Measurements from ENCODE around the gene MAPK7.
"Not testable (repeated sequence)": the region's sequence is repeated elsewhere in the genome, so short reads cannot be mapped to it uniquely, and the experiment has no call there.

Gene MAPK7

GRCh38 chr17:19343671-19344151, 34.6 kb upstream of the MAPK7 start:
- DNase-seq = no peak

- DNase-seq = no peak
These were observed 33.8 kb upstream of the MAPK7 start for GRCh38 chr17:19344311-19345066.

GRCh38 chr17:19345067-19345460, 33.2 kb upstream of the MAPK7 start:
- no peak for DNase-seq

GRCh38 chr17:19345486-19346350, 32.6 kb upstream of the MAPK7 start:
- no peak for DNase-seq

- DNase-seq = no peak
These were observed 31.7 kb upstream of the MAPK7 start for GRCh38 chr17:19346351-19347255.

GRCh38 chr17:19347323-19348080, 30.8 kb upstream of the MAPK7 start:
- DNase-seq = no peak

GRCh38 chr17:19348081-19348650, 30.1 kb upstream of the MAPK7 start:
- DNase-seq = no peak

- no peak for DNase-seq
These were observed 29.5 kb upstream of the MAPK7 start for GRCh38 chr17:19348806-19349205.

GRCh38 chr17:19353401-19353800, 24.9 kb upstream of the MAPK7 start:
- not testable (repeated sequence) for DNase-seq

GRCh38 chr17:19354748-19355147, 23.6 kb upstream of the MAPK7 start:
- no peak for DNase-seq

- DNase-seq = no peak
These were observed 20.9 kb upstream of the MAPK7 start for GRCh38 chr17:19357351-19357750.

- DNase-seq = no peak
These were observed 20.5 kb upstream of the MAPK7 start for GRCh38 chr17:19357761-19358160.

GRCh38 chr17:19359151-19359550, 19.1 kb upstream of the MAPK7 start:
- no peak for DNase-seq

- DNase-seq = no peak
These were observed 18.4 kb upstream of the MAPK7 start for GRCh38 chr17:19359856-19360255.

GRCh38 chr17:19360772-19361171, 17.5 kb upstream of the MAPK7 start:
- no peak for DNase-seq

GRCh38 chr17:19361326-19361725, 17.0 kb upstream of the MAPK7 start:
- no peak for DNase-seq

GRCh38 chr17:19361944-19362276, 16.4 kb upstream of the MAPK7 start:
- no peak for DNase-seq

- peak; percentile 93 for DNase-seq
These were observed 15.8 kb upstream of the MAPK7 start, which contains the start of gene B9D1 for GRCh38 chr17:19362277-19363113. B9D1 (minus strand) TSS chr17:19362723; CDS start chr17:19362569, 154 bp downstream.

- no peak for DNase-seq
These were observed 15.2 kb upstream of the MAPK7 start for GRCh38 chr17:19363114-19363438.

GRCh38 chr17:19363460-19364035, 14.8 kb upstream of the MAPK7 start:
- no peak for DNase-seq

Measured in activated CD4-positive, alpha-beta T cell treated with anti-CD3 and anti-CD28 coated beads, Interleukin-10, Interleukin-2, amounts not matched to agents 100 ng/mL and 50 ng/mL, durations not matched to agents 16 hours and 8 hours (primary cell).